Gastroesophageal sphincter (tissue), 3 donors: Measurements from ENCODE around the gene TMEM174.

Experiments used
- CTCF ChIP-seq, 4 experiments: fragments of 200-600 bp in 2 of 4; fragments of 450-650 bp in 2 of 4; sonication (generic) in 1 of 4; IDR thresholded peaks; one replicate each; pipeline ENCODE4 v1.5.1; 2017 to 2019; ENCODE audit warnings: antibody characterized with exemption in 4 of 4, mild to moderate bottlenecking in 2 of 4, moderate library complexity in 2 of 4
- EP300 ChIP-seq: sonication (generic); formaldehyde crosslinking; IDR thresholded peaks from one replicate; pipeline ENCODE4 v1.6.1; 2017; ENCODE audit warnings: antibody characterized with exemption, mild to moderate bottlenecking
- POLR2A ChIP-seq, 2 donors: fragments of 450-650 bp; IDR thresholded peaks; one replicate each; pipeline ENCODE4 v1.6.1; 2017; ENCODE audit warnings: antibody characterized with exemption in 2 of 2, mild to moderate bottlenecking in 2 of 2, moderate library complexity in 1 of 2

DNA sequence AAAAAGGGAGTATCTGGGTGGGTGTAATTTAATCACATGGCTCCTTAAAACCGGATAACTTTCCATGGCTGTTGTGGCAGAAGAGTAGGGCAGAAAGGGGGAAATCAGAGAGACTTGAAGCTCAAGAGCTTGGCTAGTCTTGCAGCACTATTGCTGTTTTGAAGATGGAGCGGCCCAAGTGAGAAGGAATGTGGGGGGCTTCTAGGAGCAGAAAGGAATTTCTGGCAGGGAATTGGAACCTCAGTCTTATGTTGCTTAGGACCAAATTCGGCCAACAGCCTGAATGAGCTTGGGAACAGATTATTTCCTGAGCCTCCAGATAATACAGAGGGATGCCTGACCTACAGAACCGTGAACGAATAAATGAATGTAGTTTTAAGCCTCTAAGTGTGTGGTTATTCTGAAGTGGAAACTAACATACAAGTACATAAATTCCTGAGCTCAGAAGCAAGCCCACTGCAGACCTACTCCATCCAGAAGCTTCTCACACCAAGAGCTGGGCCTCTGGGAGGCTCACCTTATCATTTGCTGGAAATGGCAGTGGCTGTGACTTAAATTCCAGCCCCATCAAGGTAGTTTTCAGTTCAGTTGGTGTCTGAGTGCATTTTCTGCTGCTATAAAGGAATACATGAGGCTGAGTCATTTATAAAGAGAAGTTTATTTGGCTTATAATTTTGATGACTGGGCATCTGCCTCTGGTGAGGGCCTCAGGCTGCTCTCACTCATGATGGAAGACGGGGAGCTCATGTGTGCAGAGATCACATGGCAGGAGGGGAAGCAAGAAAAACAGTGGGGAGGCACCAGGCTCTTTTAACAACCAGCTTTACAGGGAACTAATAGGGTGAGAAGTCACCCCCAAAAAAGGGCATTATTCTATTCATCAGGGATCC is 15.3 kb upstream of the TMEM174 start:
- TF ChIP-seq CTCF (IDR thresholded peaks at IDR 0.05) = no peak
- no peak for TF ChIP-seq EP300
- no peak for TF ChIP-seq POLR2A (IDR thresholded peaks at IDR 0.05)
